Lower lobe of right lung (tissue), 2 donors: Measurements from ENCODE around the gene PRDM16. TPM values are rescaled to one million over a fixed set of nuclear protein-coding genes. Genes with fewer than 3 reads are reported as not detected.

Source experiments
- ATAC-seq, 2 donors: fragments of 200-7000 bp; cut with Tn5 transposase; one replicate each; pipeline ENCODE4 v1.9.1; 2020 to 2022; ENCODE audit warnings: mild to moderate bottlenecking in 2 of 2, moderate library complexity in 2 of 2
- DNase-seq: peaks from one replicate; pipeline ENCODE4 v3.0.0-alpha.2; 2020
- H3K27ac ChIP-seq: fragments of 200-600 bp; one replicate; pipeline ENCODE4 v1.8.0; 2022
- H3K27me3 ChIP-seq: fragments of 200-600 bp; one replicate; pipeline ENCODE4 v1.8.0; 2022; ENCODE audit warnings: low read depth
- H3K36me3 ChIP-seq: fragments of 200-600 bp; one replicate; pipeline ENCODE4 v1.8.0; 2022; ENCODE audit warnings: mild to moderate bottlenecking
- H3K4me1 ChIP-seq: fragments of 200-600 bp; one replicate; pipeline ENCODE4 v1.8.0; 2022
- H3K4me3 ChIP-seq: fragments of 200-600 bp; one replicate; pipeline ENCODE4 v1.8.0; 2022; ENCODE audit warnings: mild to moderate bottlenecking
- H3K9me3 ChIP-seq: fragments of 200-600 bp; one replicate; pipeline ENCODE4 v1.8.0; 2022
- intact Hi-C: fragments of 100-400 bp; cut with DNase I; formaldehyde crosslinking; loops from one replicate; pipeline ENCODE4 v1.11.0; 2022
- total RNA-seq: library from RNA; stranded (reverse); fragmentation: NEBNext Ultra II Directional; extraction: Animal tissue kit (Norgen Biotek cat#: 25700); gene quantifications from one replicate; pipeline ENCODE4 v1.2.1, GENCODE V29; 2021
- TF ChIP-seq, protein P1 (sequence below): fragments of 200-600 bp; IDR thresholded peaks from one replicate; pipeline ENCODE4 v1.8.0; 2022; ENCODE audit warnings: antibody characterized with exemption, mild to moderate bottlenecking
- donor health status: DM: no; HTN: yes; CAD: no; lungs with severe emphysema.

PRDM16 gene
- total RNA-seq, 1 donor from 2014 or later: 19.2 TPM

GRCh38 chr1:3033790-3034090 lies 35.3 kb upstream of the PRDM16 start:
- H3K4me3 ChIP-seq: no peak overlapping the region
- no peak for DNase-seq
- ATAC-seq: no peak
- TF ChIP-seq, protein P1, sequence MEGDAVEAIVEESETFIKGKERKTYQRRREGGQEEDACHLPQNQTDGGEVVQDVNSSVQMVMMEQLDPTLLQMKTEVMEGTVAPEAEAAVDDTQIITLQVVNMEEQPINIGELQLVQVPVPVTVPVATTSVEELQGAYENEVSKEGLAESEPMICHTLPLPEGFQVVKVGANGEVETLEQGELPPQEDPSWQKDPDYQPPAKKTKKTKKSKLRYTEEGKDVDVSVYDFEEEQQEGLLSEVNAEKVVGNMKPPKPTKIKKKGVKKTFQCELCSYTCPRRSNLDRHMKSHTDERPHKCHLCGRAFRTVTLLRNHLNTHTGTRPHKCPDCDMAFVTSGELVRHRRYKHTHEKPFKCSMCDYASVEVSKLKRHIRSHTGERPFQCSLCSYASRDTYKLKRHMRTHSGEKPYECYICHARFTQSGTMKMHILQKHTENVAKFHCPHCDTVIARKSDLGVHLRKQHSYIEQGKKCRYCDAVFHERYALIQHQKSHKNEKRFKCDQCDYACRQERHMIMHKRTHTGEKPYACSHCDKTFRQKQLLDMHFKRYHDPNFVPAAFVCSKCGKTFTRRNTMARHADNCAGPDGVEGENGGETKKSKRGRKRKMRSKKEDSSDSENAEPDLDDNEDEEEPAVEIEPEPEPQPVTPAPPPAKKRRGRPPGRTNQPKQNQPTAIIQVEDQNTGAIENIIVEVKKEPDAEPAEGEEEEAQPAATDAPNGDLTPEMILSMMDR: no peak
- no peaks in the 10 kb centered on the region for H3K4me1 ChIP-seq
- H3K36me3 ChIP-seq: no peaks in the 10 kb centered on the region
- intact Hi-C loops: no loop called here
- H3K9me3 ChIP-seq: no peaks in the 10 kb centered on the region
- H3K27ac ChIP-seq: no peak overlapping the region
- H3K27me3 ChIP-seq: peaks cover 37% of the 10 kb centered on the region

DNA sequence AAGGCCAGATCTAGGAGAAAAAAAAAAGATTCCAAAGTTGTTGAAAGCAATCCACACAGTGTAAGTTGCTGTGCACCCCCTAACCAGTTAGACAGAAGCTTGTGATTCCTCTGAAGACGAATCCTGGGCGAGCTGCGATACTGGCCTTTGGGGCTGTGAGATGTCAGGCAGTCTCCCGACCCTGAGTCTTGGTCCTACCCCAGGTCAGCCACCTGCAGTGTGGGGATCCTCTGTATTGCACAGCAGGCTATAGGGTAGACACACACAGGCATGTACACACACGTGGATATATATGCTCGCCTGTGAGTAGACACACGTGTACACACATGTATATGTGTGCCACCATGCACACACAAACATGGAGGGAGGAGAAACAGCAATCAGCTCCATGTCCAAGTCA lies 34.8 kb upstream of the PRDM16 start:
- Histone ChIP-seq H3K27me3 (peaks cover 34% of the 10 kb centered on the region), H3K4me1 (no peaks in the 10 kb centered on the region), H3K27ac (no peak overlapping the region), H3K36me3 (no peaks in the 10 kb centered on the region), H3K4me3 (no peak overlapping the region), H3K9me3 (no peaks in the 10 kb centered on the region)
- DNase-seq (no peak), ATAC-seq (no peak)
- intact Hi-C loops: no loop called here
- TF ChIP-seq, protein P1: no peak

GRCh38 chr1:3034728-3035562 lies 34.1 kb upstream of the PRDM16 start:
- H3K9me3 ChIP-seq: no peaks in the 10 kb centered on the region
- H3K4me3 ChIP-seq: no peak overlapping the region
- intact Hi-C loops: no loop called here
- no peak overlapping the region for H3K27ac ChIP-seq
- DNase-seq (no peak), ATAC-seq (no peak)
- H3K4me1 ChIP-seq: no peaks in the 10 kb centered on the region
- H3K36me3 ChIP-seq: no peaks in the 10 kb centered on the region
- TF ChIP-seq, protein P1: no peak
- peaks cover 27% of the 10 kb centered on the region for H3K27me3 ChIP-seq

DNA sequence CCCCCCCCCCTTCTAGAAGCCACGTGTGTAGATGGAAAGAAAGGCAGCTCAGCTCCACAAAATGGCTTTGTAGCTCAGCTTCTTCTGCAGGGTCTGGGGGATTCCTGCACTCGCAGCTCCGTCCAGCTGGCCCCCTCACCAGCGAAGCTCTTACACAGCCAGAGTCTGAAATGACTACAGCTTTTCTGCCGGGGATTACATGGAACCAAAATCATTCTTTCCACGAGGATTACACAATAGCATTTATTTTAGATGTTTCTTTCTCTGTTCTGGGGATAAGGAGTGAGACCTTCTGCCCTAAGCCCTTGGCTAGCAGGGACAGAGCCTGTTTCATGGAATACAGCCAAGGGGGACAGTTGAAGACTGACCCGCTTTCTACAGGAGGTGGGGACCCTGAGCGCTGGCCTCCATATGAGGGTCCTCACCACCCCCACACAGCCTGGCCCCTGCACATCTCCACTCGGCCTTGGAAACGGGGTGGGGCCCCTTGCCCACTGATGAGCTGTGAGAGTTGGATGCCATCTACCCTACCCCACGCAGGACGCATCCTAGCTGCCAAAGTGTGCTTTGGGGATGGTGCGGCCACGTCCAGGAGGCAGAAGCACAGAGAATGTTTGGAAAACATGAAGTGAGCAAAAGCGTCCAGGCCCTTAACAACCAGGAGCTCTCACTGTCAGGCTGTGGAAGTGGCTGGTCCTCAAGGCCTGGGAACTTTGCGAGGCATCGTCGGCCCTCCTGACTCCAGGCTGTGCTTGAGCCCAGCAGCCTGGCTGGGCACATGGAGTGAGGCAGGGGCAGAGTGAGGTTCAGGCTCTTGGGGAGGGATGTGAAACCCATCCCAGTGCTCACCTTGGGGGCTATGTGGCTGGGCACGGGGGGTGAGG lies 33.2 kb upstream of the PRDM16 start:
- Histone ChIP-seq H3K36me3 (no peaks in the 10 kb centered on the region), H3K27ac (no peak overlapping the region), H3K4me1 (no peaks in the 10 kb centered on the region), H3K27me3 (peaks cover 21% of the 10 kb centered on the region), H3K4me3 (no peak overlapping the region), H3K9me3 (no peaks in the 10 kb centered on the region)
- TF ChIP-seq, protein P1: no peak
- ATAC-seq (peak in 1 of 2 donors; percentile 9), DNase-seq (no peak)
- intact Hi-C loops: no loop called here

- H3K4me1 ChIP-seq: no peaks in the 10 kb centered on the region
- TF ChIP-seq, protein P1: no peak
- peaks cover 16% of the 10 kb centered on the region for H3K27me3 ChIP-seq
- H3K4me3 ChIP-seq: no peak overlapping the region
- H3K9me3 ChIP-seq: no peaks in the 10 kb centered on the region
- DNase-seq: no peak
- no peaks in the 10 kb centered on the region for H3K36me3 ChIP-seq
- intact Hi-C loops: no loop called here
- peak in 1 of 2 donors; percentile 9 for ATAC-seq
- H3K27ac ChIP-seq: no peak overlapping the region
Measured at GRCh38 chr1:3036447-3037280, 32.3 kb upstream of the PRDM16 start.
